Ovary (tissue), 9 donors: Measurements from ENCODE around the gene SOAT1. TPM values are rescaled to one million over a fixed set of nuclear protein-coding genes. Genes with fewer than 3 reads are reported as not detected.

Experiments used
- DNase-seq, 5 donors: peaks; one replicate each; pipeline ENCODE4 v3.0.0-alpha.2; 2019 to 2020
- H3K27ac ChIP-seq, 2 donors: fragments of 200-600 bp; one replicate each; pipeline versions ENCODE4 v1.5.1 to v1.8.0; 2019 to 2022
- H3K27me3 ChIP-seq: fragments of 200-600 bp; one replicate; pipeline ENCODE4 v1.8.0; 2022
- H3K36me3 ChIP-seq: fragments of 200-600 bp; sonication (generic); one replicate; pipeline ENCODE4 v1.5.1; 2019
- H3K4me1 ChIP-seq: one replicate; pipeline ENCODE4 v1.8.1; 2013; ENCODE audit warnings: mild to moderate bottlenecking, moderate library complexity; ENCODE audit not compliant: insufficient read depth
- H3K4me3 ChIP-seq: fragments of 200-600 bp; sonication (generic); one replicate; pipeline ENCODE4 v1.5.1; 2017
- H3K9me3 ChIP-seq, 2 donors: fragments of 200-600 bp in 1 of 2; sonication (generic) in 1 of 2; one replicate each; pipeline versions ENCODE4 v1.5.1 to v1.8.1; 2013 to 2019; ENCODE audit warnings: mild to moderate bottlenecking in 1 of 2, moderate library complexity in 1 of 2
- EP300 ChIP-seq: sonication (generic); formaldehyde crosslinking; IDR thresholded peaks from one replicate; pipeline ENCODE4 v1.6.1; 2017; ENCODE audit warnings: antibody characterized with exemption
- POLR2A ChIP-seq: fragments of 450-650 bp; IDR thresholded peaks from one replicate; pipeline ENCODE4 v1.6.1; 2017; ENCODE audit warnings: antibody characterized with exemption, mild to moderate bottlenecking, moderate library complexity
- WGBS, 3 donors: extraction: QIAGEN DNeasy Blood & Tissue Kit in 1 of 3; methylation state at CpG; one replicate each; pipeline versions ENCODE4 v1.1.5 to v1.1.7; 2013 to 2017; 5-methylcytosine and 5-hydroxymethylcytosine counted together
- intact Hi-C, 4 donors: fragments of 100-400 bp; cut with DNase I; formaldehyde crosslinking; loops; one replicate each; pipeline versions ENCODE4 v1.11.0 to v1.15.1; 2022 to 2023
- polyA plus RNA-seq, 2 donors: library from polyadenylated mRNA; stranded (reverse); fragments of 200-250 nt in 1 of 2; fragments of 350-450 nt in 1 of 2; fragmentation: Illumina TruSeq in 1 of 2; extraction: RNeasy Lipid Tissue Mini Kit (QIAGEN cat#74804) in 1 of 2; gene quantifications; one replicate each; pipeline ENCODE4 v1.2.3, GENCODE V29; 2013 to 2014
- total RNA-seq, 7 donors: library from RNA; depleted of rRNA in 2 of 7; stranded (reverse); fragments of >200 nt in 2 of 7; fragmentation: NEBNext Ultra II Directional in 3 of 7; extraction: Animal tissue kit (Norgen Biotek cat#: 25700) in 3 of 7; gene quantifications; one replicate each; pipeline versions ENCODE4 v1.1.0 to v1.2.4, GENCODE V29; 2016 to 2023
- TF ChIP-seq, protein P1 (sequence below), 3 donors: fragments of 450-650 bp in 2 of 3; fragments of 200-600 bp in 1 of 3; IDR thresholded peaks; one replicate each; pipeline versions ENCODE4 v1.5.1 to v1.8.0; 2016 to 2022; ENCODE audit warnings: antibody characterized with exemption in 3 of 3, mild to moderate bottlenecking in 1 of 3
- donor health status: DM: no; HTN: no; CAD: no; lungs with moderate emphysema.
- donor health status: DM: no; HTN: no; CAD: no.
- donor health status: Bipolar disorder and iron deficiency.
- donor health status: DM: yes; HTN: yes; CAD: no.
- donor health status: DM: no; HTN: no; CAD: no.
- donor health status: DM: yes; HTN: yes; CAD: no.

The SOAT1 gene
- total and polyA plus RNA-seq, 9 donors, result 6.8 to 55.3 (median 35.8) TPM

GRCh38 chr1:179322557-179322956 lies 29.0 kb downstream of the SOAT1 start:
- intact Hi-C loops, result no loop called here

DNA sequence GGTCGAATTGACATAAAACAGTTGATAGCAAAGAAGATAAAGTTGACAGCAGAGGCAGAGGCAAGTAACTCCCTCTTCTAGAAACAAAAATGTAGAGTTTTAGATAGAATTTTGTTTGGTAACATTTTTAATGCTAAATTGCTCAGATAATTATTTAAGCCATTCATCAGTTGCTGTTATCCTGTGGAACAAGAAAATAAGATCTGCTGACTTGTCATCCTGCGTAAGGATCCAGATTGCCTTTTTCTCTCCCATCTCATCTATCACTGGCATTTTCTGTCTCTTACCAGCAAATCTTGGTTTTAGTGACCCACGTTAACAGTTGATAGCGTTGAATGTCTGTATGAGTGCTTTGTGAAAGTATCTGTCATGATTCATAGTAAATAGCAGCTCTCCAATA lies 29.8 kb downstream of the SOAT1 start:
- Histone ChIP-seq H3K36me3 (no peaks in the 10 kb centered on the region), H3K27me3 (no peaks in the 10 kb centered on the region), H3K4me1 (peaks cover 4% of the 10 kb centered on the region), H3K9me3 (no peaks in the 10 kb centered on the region), H3K27ac (peak overlapping the region in 1 of 2 donors; percentile 1), H3K4me3 (no peak overlapping the region)
- intact Hi-C loops, result no loop called here
- TF ChIP-seq EP300 (no peak), POLR2A (no peak)
- TF ChIP-seq, protein P1, sequence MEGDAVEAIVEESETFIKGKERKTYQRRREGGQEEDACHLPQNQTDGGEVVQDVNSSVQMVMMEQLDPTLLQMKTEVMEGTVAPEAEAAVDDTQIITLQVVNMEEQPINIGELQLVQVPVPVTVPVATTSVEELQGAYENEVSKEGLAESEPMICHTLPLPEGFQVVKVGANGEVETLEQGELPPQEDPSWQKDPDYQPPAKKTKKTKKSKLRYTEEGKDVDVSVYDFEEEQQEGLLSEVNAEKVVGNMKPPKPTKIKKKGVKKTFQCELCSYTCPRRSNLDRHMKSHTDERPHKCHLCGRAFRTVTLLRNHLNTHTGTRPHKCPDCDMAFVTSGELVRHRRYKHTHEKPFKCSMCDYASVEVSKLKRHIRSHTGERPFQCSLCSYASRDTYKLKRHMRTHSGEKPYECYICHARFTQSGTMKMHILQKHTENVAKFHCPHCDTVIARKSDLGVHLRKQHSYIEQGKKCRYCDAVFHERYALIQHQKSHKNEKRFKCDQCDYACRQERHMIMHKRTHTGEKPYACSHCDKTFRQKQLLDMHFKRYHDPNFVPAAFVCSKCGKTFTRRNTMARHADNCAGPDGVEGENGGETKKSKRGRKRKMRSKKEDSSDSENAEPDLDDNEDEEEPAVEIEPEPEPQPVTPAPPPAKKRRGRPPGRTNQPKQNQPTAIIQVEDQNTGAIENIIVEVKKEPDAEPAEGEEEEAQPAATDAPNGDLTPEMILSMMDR (IDR thresholded peaks at IDR 0.05), result no peak
- WGBS, 3 donors, result 46 to 63% (median 59%) methylated on average over 4 of the region's 4 CpGs
- no peak for DNase-seq

More at GRCh38 chr1:179322557-179322956, 29.0 kb downstream of the SOAT1 start:
- no peaks in the 10 kb centered on the region for H3K9me3 ChIP-seq
- DNase-seq, result no peak
- peak overlapping the region in 1 of 2 donors; percentile 1 for H3K27ac ChIP-seq
- TF ChIP-seq POLR2A, result no peak
- no peak for TF ChIP-seq EP300
- TF ChIP-seq, protein P1 (IDR thresholded peaks at IDR 0.05), result no peak
- WGBS, 3 donors, result 5 to 15% (median 9%) methylated on average over 3 of the region's 3 CpGs
- no peaks in the 10 kb centered on the region for H3K36me3 ChIP-seq
- no peaks in the 10 kb centered on the region for H3K27me3 ChIP-seq
- no peak overlapping the region for H3K4me3 ChIP-seq
- peaks cover 4% of the 10 kb centered on the region for H3K4me1 ChIP-seq

GRCh38 chr1:179325836-179326235 lies 32.2 kb downstream of the SOAT1 start:
- DNase-seq, result no peak
- Histone ChIP-seq H3K36me3 (no peaks in the 10 kb centered on the region), H3K9me3 (no peaks in the 10 kb centered on the region), H3K27ac (no peak overlapping the region), H3K27me3 (no peaks in the 10 kb centered on the region), H3K4me3 (no peak overlapping the region), H3K4me1 (peaks cover 4% of the 10 kb centered on the region)
- intact Hi-C loops, result no loop called here
- TF ChIP-seq POLR2A (no peak), EP300 (no peak)
- TF ChIP-seq, protein P1 (IDR thresholded peaks at IDR 0.05), result no peak
- 66 to 94% (median 67%) methylated on average over 2 of the region's 2 CpGs for WGBS, 3 donors

- Histone ChIP-seq H3K4me3 (no peak overlapping the region), H3K4me1 (peaks cover 4% of the 10 kb centered on the region), H3K9me3 (no peaks in the 10 kb centered on the region), H3K27me3 (no peaks in the 10 kb centered on the region), H3K27ac (no peak overlapping the region), H3K36me3 (no peaks in the 10 kb centered on the region)
- TF ChIP-seq EP300, result no peak
- TF ChIP-seq POLR2A, result no peak
- WGBS, 3 donors, result 94 to 99% (median 97%) methylated on average over 3 of the region's 3 CpGs
- intact Hi-C loops, result no loop called here
- DNase-seq, result no peak
Measured at GRCh38 chr1:179326746-179327145, 33.1 kb downstream of the SOAT1 start.

DNA sequence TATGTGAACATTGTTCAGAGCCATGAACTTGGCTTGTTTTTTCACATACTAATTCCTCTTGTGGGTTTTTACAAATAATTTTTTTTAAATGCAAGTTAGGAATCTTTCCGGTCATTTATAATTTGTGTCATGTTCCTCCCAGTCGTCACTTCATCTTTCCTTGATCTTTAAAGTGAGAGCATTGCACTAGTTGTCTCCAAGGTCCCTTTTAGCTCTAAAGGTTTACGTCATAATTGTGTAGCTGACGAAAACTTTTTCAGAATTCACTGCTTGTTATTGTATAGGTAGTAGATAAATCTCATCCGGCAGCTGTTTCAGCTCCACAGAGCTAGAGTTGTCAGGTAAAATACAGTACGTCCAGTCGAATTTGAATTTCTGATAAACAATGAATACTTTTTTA lies 33.6 kb downstream of the SOAT1 start:
- intact Hi-C loops, result no loop called here
- no peak for DNase-seq
- 83 to 87% (median 86%) methylated on average over 7 of the region's 7 CpGs for WGBS, 3 donors
- Histone ChIP-seq H3K27ac (no peak overlapping the region), H3K4me3 (no peak overlapping the region), H3K27me3 (no peaks in the 10 kb centered on the region), H3K36me3 (no peaks in the 10 kb centered on the region), H3K9me3 (no peaks in the 10 kb centered on the region), H3K4me1 (peaks cover 4% of the 10 kb centered on the region)
- TF ChIP-seq, protein P1 (IDR thresholded peaks at IDR 0.05), result no peak
- no peak for TF ChIP-seq EP300
- TF ChIP-seq POLR2A, result no peak
